ENCODE results near the gene MAML3. TPM values are rescaled to one million over a fixed set of nuclear protein-coding genes. Genes with fewer than 3 reads are reported as not detected.
A peak's percentile ranks its signal among the peaks of the same experiment; 100 is the strongest.

Gene MAML3
- total and polyA plus RNA-seq, 2 experiments from 2014 or later: 4.1 to 11.2 TPM

DNA sequence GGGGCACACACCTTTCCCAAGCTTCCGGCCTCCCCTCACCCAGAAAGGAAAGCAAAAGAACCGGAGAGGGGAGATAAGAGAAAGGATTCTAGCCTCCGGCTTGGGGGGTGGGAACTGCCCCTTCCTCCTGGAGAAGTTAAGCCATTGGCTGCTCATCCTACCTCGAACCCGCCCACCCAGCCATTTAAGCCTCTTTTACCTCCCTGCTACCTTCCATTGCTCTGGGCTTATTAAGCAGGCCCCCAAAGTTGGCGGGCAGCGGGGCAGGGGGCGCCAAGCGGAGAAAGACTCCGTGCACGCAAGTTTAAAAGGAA lies 2.3 kb downstream of the MAML3 start:
- Histone ChIP-seq H2AFZ (peak overlapping the region; percentile 55), H3K4me1 (ENCODE audit: insufficient read depth) (peaks cover 26% of the 10 kb centered on the region), H3K27me3 (no peaks in the 10 kb centered on the region), H4K20me1 (ENCODE audit: insufficient read depth, poor library complexity, severe bottlenecking) (no peaks in the 10 kb centered on the region), H3K79me2 (peaks cover 37% of the 10 kb centered on the region), H3K4me2 (peak overlapping the region; percentile 79), H3K36me3 (replicated peaks; ENCODE audit: insufficient read depth, low read depth) (no peaks in the 10 kb centered on the region), H3K9me2 (replicated peaks; ENCODE audit: insufficient read depth) (no peaks in the 10 kb centered on the region), H3K4me3 (peak overlapping the region; percentile 68), H3K9me3 (ENCODE audit: low read depth) (no peaks in the 10 kb centered on the region), H3K27ac (peak overlapping the region; percentile 100)
- 1% methylated on average over 10 of the region's 11 CpGs for WGBS (ENCODE audit: low lambda C conversion rate, missing lambda C conversion rate)
- TF ChIP-seq EZH2phosphoT487 (IDR thresholded peaks at IDR 0.05; ENCODE audit: low read depth, severe bottlenecking, unreplicated experiment): no peak
- TF ChIP-seq, protein P1, sequence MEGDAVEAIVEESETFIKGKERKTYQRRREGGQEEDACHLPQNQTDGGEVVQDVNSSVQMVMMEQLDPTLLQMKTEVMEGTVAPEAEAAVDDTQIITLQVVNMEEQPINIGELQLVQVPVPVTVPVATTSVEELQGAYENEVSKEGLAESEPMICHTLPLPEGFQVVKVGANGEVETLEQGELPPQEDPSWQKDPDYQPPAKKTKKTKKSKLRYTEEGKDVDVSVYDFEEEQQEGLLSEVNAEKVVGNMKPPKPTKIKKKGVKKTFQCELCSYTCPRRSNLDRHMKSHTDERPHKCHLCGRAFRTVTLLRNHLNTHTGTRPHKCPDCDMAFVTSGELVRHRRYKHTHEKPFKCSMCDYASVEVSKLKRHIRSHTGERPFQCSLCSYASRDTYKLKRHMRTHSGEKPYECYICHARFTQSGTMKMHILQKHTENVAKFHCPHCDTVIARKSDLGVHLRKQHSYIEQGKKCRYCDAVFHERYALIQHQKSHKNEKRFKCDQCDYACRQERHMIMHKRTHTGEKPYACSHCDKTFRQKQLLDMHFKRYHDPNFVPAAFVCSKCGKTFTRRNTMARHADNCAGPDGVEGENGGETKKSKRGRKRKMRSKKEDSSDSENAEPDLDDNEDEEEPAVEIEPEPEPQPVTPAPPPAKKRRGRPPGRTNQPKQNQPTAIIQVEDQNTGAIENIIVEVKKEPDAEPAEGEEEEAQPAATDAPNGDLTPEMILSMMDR (IDR thresholded peaks at IDR 0.05; ENCODE audit: poor library complexity): no peak
- TF ChIP-seq EZH2 (IDR thresholded peaks at IDR 0.05; ENCODE audit: borderline replicate concordance): no peak
- DNase-seq (ENCODE audit: low spot score): peak; percentile 91

DNA sequence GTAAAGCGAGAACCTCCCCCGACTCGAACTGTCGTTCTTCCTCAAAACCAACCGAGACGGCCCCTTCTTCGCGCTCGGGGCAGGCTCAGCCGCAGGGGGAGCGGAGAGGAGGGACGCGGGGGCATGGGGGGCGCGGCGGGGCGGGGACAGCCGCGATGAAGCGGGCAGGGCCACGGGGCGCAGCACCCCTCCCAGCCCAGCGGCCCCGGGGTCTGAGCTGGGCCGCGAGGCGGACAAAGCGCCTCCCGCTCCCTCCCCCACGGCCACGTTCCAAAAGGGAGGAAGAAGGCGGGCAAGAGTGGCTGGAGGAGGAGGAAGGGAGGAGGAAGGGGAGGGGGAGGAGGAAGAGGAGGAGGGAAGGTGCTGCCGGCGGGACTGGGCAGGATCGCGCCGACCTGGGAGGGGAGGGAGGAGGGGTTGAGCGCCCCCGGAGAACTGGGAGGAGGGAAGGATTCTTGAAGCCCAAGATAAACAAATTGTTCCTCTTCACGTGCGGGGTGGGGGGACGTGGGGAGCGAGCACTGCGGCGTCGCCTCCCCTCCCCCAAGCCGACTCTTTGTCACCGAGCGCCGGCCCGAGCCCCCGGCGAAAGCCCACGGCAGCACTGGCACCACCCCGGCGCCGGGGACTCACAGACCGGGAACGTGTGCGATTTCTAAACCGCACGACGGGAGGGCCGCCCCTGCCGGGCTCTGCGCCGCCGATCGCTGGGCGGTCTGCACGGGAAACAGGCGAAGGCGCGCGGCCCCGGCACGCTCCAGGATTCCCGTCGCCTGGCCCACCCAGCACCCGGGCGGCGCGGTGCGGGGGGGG lies 2.9 kb downstream of the MAML3 start:
- no peaks in the 10 kb centered on the region for H3K9me2 ChIP-seq (replicated peaks; ENCODE audit: insufficient read depth)
- peak overlapping the region; percentile 79 for H3K4me2 ChIP-seq
- WGBS (ENCODE audit: low lambda C conversion rate, missing lambda C conversion rate): 0% methylated on average over 46 of the region's 84 CpGs
- no peaks in the 10 kb centered on the region for H4K20me1 ChIP-seq (ENCODE audit: insufficient read depth, poor library complexity, severe bottlenecking)
- H3K4me3 ChIP-seq: peak overlapping the region; percentile 68
- H3K27me3 ChIP-seq: no peaks in the 10 kb centered on the region
- no peak for TF ChIP-seq EZH2phosphoT487 (IDR thresholded peaks at IDR 0.05; ENCODE audit: low read depth, severe bottlenecking, unreplicated experiment)
- peak overlapping the region; percentile 55 for H2AFZ ChIP-seq
- no peaks in the 10 kb centered on the region for H3K36me3 ChIP-seq (replicated peaks; ENCODE audit: insufficient read depth, low read depth)
- peaks cover 26% of the 10 kb centered on the region for H3K4me1 ChIP-seq (ENCODE audit: insufficient read depth)
- H3K27ac ChIP-seq: peak overlapping the region; percentile 100
- H3K9me3 ChIP-seq (ENCODE audit: low read depth): no peaks in the 10 kb centered on the region
- DNase-seq (ENCODE audit: low spot score): peak; percentile 93
- peaks cover 43% of the 10 kb centered on the region for H3K79me2 ChIP-seq

DNA sequence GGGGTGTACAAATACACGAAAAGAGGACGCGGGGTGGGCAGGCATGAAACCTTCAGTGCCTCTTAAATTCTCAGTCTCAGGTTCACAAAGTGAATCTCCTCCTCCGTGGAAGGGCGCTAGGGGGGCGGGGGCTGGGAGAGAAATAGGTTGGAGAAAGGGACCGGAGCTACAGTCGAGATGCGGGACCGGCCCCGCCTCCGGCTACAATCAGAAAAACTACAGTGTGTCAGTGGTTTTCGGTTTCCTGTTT lies 3.4 kb downstream of the MAML3 start:
- H4K20me1 ChIP-seq (ENCODE audit: insufficient read depth, poor library complexity, severe bottlenecking): no peaks in the 10 kb centered on the region
- H3K36me3 ChIP-seq (replicated peaks; ENCODE audit: insufficient read depth, low read depth): no peaks in the 10 kb centered on the region
- no peaks in the 10 kb centered on the region for H3K9me2 ChIP-seq (replicated peaks; ENCODE audit: insufficient read depth)
- no peaks in the 10 kb centered on the region for H3K9me3 ChIP-seq (ENCODE audit: low read depth)
- peak overlapping the region; percentile 68 for H3K4me3 ChIP-seq
- TF ChIP-seq, protein P1 (IDR thresholded peaks at IDR 0.05; ENCODE audit: poor library complexity): no peak
- peaks cover 47% of the 10 kb centered on the region for H3K79me2 ChIP-seq
- H3K27me3 ChIP-seq: no peaks in the 10 kb centered on the region
- 1% methylated on average over 13 of the region's 13 CpGs for WGBS (ENCODE audit: low lambda C conversion rate, missing lambda C conversion rate)
- H3K27ac ChIP-seq: peak overlapping the region; percentile 100
- peaks cover 26% of the 10 kb centered on the region for H3K4me1 ChIP-seq (ENCODE audit: insufficient read depth)
- DNase-seq (ENCODE audit: low spot score): no peak
- peak overlapping the region; percentile 69 for H2AFZ ChIP-seq
- peak overlapping the region; percentile 79 for H3K4me2 ChIP-seq

DNA sequence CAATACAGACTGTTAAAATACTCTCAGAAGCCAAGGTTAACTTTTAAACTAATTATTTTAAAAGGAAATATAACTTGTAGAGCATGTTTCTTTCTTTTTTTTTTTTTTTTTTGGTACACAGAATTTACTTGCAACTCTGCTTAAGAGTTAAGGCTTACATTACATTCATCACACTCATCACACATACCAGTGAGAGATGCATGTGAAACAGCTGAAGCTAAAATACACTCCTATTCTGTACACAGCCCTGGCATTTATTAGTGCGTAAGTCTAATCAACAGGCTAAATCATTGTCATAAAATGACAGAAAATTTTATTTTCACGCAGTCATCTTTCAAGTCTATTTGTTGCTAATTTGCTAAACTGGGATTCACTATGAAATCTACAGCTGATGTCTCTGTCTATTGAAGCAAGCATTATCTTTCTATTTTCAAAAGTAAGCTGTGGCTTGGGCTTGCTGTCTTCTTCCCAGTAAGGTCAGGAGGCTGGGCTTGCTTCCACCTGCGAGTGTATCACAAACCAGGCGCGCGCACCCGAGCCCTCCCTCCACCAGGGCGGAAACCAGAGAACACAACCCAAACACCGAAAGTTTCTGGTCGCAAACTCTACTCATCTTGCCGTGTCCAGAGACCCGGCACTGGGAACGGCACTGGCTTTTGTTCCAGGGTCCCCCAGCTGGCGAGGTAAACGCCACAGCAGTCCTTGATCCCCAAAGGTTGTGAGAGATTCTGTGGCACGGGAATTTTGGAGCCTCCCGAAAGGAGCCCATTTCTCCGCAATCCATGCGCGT lies 3.9 kb downstream of the MAML3 start:
- Histone ChIP-seq H3K4me1 (ENCODE audit: insufficient read depth) (peaks cover 28% of the 10 kb centered on the region), H3K27ac (peak overlapping the region; percentile 100), H3K36me3 (replicated peaks; ENCODE audit: insufficient read depth, low read depth) (no peaks in the 10 kb centered on the region), H2AFZ (peak overlapping the region; percentile 69), H3K4me3 (peak overlapping the region; percentile 68), H3K27me3 (no peaks in the 10 kb centered on the region), H3K4me2 (peak overlapping the region; percentile 79), H3K79me2 (peaks cover 52% of the 10 kb centered on the region), H3K9me2 (replicated peaks; ENCODE audit: insufficient read depth) (no peaks in the 10 kb centered on the region), H4K20me1 (ENCODE audit: insufficient read depth, poor library complexity, severe bottlenecking) (no peaks in the 10 kb centered on the region), H3K9me3 (ENCODE audit: low read depth) (no peaks in the 10 kb centered on the region)
- DNase-seq (ENCODE audit: low spot score): peak; percentile 82
- 2% methylated on average over 20 of the region's 20 CpGs for WGBS (ENCODE audit: low lambda C conversion rate, missing lambda C conversion rate)
- TF ChIP-seq, protein P1 (IDR thresholded peaks at IDR 0.05; ENCODE audit: poor library complexity): no peak
- TF ChIP-seq EZH2phosphoT487 (IDR thresholded peaks at IDR 0.05; ENCODE audit: low read depth, severe bottlenecking, unreplicated experiment) (no peak), EZH2 (IDR thresholded peaks at IDR 0.05; ENCODE audit: borderline replicate concordance) (no peak)

Measured in hepatocyte (in vitro differentiated cells).